OCI-LY1 (cell line): ENCODE results near the gene CAMK2D.
A peak's percentile ranks its signal among the peaks of the same experiment; 100 is the strongest.

ENCODE experiments used
- H2AFZ ChIP-seq: fragments of 200-600 bp; sonication (generic), shearing (Covaris generic); 2 replicates; pipeline ENCODE4 v1.6.0; 2014; ENCODE audit warnings: antibody characterized with exemption, mild to moderate bottlenecking, low read length
- H3F3A ChIP-seq: fragments of 200-600 bp; sonication (generic), shearing (Covaris generic); 2 replicates; pipeline ENCODE4 v1.6.0; 2014; ENCODE audit warnings: mild to moderate bottlenecking, antibody characterized with exemption, low read length, moderate library complexity; ENCODE audit not compliant: insufficient read depth
- H3K27ac ChIP-seq: fragments of 200-600 bp; sonication (generic); 2 replicates; pipeline ENCODE4 v1.5.1; 2014; ENCODE audit warnings: low read length, mixed run types, mild to moderate bottlenecking, low read depth; ENCODE audit not compliant: poor library complexity, severe bottlenecking
- H3K27me3 ChIP-seq: fragments of 200-600 bp; sonication (generic); 2 replicates; pipeline ENCODE4 v1.6.0; 2014; ENCODE audit warnings: antibody characterized with exemption, mild to moderate bottlenecking, low read length, moderate library complexity; ENCODE audit not compliant: insufficient read depth
- H3K36me3 ChIP-seq: fragments of 200-600 bp; sonication (generic); 2 replicates; pipeline ENCODE4 v1.6.1; 2014; ENCODE audit warnings: mild to moderate bottlenecking, antibody characterized with exemption, low read length, moderate library complexity, mixed read lengths; ENCODE audit not compliant: insufficient read depth
- H3K4me1 ChIP-seq: fragments of 200-600 bp; sonication (generic); 2 replicates; pipeline ENCODE4 v1.5.1; 2014; ENCODE audit warnings: mild to moderate bottlenecking, low read length, moderate library complexity; ENCODE audit not compliant: insufficient read depth, severe bottlenecking
- H3K4me2 ChIP-seq: fragments of 200-600 bp; sonication (generic), shearing (Covaris generic); 2 replicates; pipeline ENCODE4 v1.6.1; 2014; ENCODE audit warnings: low read length
- H3K4me3 ChIP-seq: fragments of 200-600 bp; sonication (generic); 2 replicates; pipeline ENCODE4 v1.5.1; 2014; ENCODE audit warnings: low read length, low read depth, mild to moderate bottlenecking, mixed read lengths; ENCODE audit not compliant: poor library complexity, severe bottlenecking
- H3K79me2 ChIP-seq: fragments of 200-600 bp; shearing (Covaris generic); 2 replicates; pipeline ENCODE4 v1.6.1; 2016; ENCODE audit warnings: mixed run types, low read length, mixed read lengths; ENCODE audit not compliant: insufficient read depth
- H3K9ac ChIP-seq: fragments of 200-600 bp; sonication (generic), shearing (Covaris generic); 2 replicates; pipeline ENCODE4 v1.6.1; 2014; ENCODE audit warnings: mild to moderate bottlenecking, low read length, mixed read lengths
- H3K9me2 ChIP-seq: fragments of 200-600 bp; sonication (generic), shearing (Covaris generic); 2 replicates; pipeline ENCODE4 v1.6.1; 2014; ENCODE audit warnings: low read depth, mild to moderate bottlenecking, low read length, mixed read lengths
- H3K9me3 ChIP-seq: fragments of 200-600 bp; shearing (Covaris generic); 2 replicates; pipeline ENCODE4 v1.6.1; 2014; ENCODE audit warnings: low read length, mixed read lengths
- H4K20me1 ChIP-seq: fragments of 200-600 bp; sonication (generic), shearing (Covaris generic); 2 replicates; pipeline ENCODE4 v1.6.0; 2016; ENCODE audit warnings: mild to moderate bottlenecking, low read length; ENCODE audit not compliant: insufficient read depth
- EZH2 ChIP-seq: fragments of 200-600 bp; sonication (generic), shearing (Covaris generic); IDR thresholded peaks from 2 replicates; pipeline ENCODE4 v1.8.0; 2017; ENCODE audit warnings: borderline replicate concordance, mixed run types, mild to moderate bottlenecking, antibody characterized with exemption, low read length, moderate library complexity, mixed read lengths
- TF ChIP-seq, protein P1 (sequence below): fragments of 200-600 bp; sonication (generic), shearing (Covaris generic); IDR thresholded peaks from 2 replicates; pipeline ENCODE4 v1.5.1; 2017; ENCODE audit warnings: mild to moderate bottlenecking, antibody characterized with exemption, low read length, moderate library complexity, mixed read lengths

CAMK2D gene

DNA sequence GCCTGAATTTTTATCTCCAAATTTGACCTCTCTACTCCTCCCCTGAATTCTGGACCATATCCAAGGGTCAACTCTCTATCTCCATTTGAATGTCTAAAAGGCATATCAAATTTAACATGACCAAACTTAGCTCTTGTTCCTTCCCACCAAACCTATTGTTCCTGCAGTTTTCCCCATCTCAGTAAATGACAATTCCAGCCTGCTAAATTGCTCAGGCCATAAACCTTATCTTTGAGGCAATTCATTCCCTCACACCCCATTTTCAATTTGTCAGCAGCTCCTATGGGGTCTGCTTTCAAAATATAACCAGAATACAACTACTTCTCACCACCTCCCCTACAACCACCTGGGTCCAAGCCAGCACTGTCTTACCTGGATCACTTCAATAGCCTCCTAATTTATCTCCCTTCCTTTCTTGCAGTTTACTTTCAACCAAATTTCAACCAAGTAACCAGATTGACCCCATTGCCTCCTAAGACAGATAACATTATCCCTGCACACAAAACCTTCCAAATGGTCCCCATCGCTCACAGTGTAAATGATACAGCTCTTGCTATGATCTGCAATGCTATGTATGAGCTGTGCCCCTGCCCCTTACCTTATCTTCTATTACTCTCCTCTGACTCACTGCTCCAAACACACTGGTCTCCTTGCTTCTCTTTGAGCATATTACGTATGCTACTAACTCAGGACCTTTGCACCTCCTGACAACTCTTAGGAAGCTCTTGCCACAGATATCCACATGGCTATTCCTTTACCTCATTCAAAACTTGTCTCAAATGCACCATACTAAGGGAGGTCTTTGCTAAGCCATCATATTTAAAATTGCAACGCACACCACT, 66.0 kb downstream of the CAMK2D start:
- Histone ChIP-seq H3K4me3 (no peak overlapping the region), H3F3A (no peaks in the 10 kb centered on the region), H3K4me1 (peaks cover 34% of the 10 kb centered on the region), H3K27ac (no peak overlapping the region), H3K4me2 (no peak overlapping the region), H3K9me3 (no peaks in the 10 kb centered on the region), H3K36me3 (peaks cover 16% of the 10 kb centered on the region; the same call in 1 of the 2 replicates), H3K79me2 (peaks cover 94% of the 10 kb centered on the region), H2AFZ (no peak overlapping the region), H3K9me2 (no peaks in the 10 kb centered on the region), H3K27me3 (no peaks in the 10 kb centered on the region), H4K20me1 (no peaks in the 10 kb centered on the region), H3K9ac (no peak overlapping the region)
- TF ChIP-seq, protein P1, sequence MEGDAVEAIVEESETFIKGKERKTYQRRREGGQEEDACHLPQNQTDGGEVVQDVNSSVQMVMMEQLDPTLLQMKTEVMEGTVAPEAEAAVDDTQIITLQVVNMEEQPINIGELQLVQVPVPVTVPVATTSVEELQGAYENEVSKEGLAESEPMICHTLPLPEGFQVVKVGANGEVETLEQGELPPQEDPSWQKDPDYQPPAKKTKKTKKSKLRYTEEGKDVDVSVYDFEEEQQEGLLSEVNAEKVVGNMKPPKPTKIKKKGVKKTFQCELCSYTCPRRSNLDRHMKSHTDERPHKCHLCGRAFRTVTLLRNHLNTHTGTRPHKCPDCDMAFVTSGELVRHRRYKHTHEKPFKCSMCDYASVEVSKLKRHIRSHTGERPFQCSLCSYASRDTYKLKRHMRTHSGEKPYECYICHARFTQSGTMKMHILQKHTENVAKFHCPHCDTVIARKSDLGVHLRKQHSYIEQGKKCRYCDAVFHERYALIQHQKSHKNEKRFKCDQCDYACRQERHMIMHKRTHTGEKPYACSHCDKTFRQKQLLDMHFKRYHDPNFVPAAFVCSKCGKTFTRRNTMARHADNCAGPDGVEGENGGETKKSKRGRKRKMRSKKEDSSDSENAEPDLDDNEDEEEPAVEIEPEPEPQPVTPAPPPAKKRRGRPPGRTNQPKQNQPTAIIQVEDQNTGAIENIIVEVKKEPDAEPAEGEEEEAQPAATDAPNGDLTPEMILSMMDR = no peak
- TF ChIP-seq EZH2 = no peak

DNA sequence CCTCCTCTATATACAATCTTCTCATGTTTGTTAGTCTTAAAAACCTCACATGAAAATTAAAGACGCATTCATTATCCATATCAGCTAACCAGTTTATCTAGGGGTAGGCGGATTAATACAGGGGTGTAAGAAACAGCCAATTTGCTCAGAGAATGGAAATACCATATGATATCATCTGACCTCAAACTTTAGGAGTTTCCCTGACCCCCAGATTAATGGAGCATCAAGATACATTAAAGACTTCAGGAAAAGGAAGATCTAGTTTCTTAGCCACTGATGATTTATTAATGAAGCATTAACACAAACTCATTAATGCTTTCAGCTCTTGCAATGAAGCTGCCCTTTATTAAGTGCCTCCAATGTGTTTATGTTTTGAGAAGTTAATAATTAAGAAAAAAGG, 67.5 kb downstream of the CAMK2D start:
- H3F3A ChIP-seq = no peaks in the 10 kb centered on the region
- no peak for TF ChIP-seq EZH2
- TF ChIP-seq, protein P1 = no peak
- H3K27ac ChIP-seq = no peak overlapping the region

DNA sequence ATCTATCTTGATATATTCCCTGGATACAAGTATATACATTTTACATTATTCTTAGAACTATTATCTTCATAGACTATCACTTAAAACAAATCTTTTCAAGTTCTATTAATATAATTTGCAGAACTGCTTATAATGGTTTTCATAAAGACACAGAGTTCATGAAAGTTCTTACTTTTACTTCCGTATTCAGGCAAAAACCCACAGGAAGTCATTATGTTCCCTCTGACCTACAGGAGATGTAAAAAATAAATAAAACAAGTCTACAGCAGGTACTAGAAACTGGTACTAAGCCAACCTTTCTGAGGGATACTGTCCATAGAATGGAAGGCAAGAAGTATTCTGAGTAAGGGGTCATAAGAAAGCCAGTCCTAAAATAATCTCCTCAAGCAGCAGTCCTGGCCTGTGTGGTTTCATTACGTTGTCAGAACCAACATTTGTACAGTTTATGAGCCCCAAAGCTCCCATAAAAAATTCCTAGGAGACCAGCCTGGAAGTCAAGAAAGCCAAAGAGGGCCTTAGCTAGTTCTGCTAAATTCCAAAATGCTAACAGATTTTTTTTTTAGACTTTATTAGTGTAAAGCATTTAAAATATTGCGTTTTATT, 68.6 kb downstream of the CAMK2D start:
- H3K4me1 ChIP-seq = peaks cover 45% of the 10 kb centered on the region
- no peak overlapping the region for H2AFZ ChIP-seq
- H3K9ac ChIP-seq = no peak overlapping the region
- H3K9me2 ChIP-seq = no peaks in the 10 kb centered on the region
- H3F3A ChIP-seq = no peaks in the 10 kb centered on the region
- no peaks in the 10 kb centered on the region for H4K20me1 ChIP-seq
- H3K4me2 ChIP-seq = peak overlapping the region; percentile 26; the same call in 1 of the 2 replicates
- no peak overlapping the region for H3K4me3 ChIP-seq
- no peak for TF ChIP-seq EZH2
- TF ChIP-seq, protein P1 = no peak
- H3K79me2 ChIP-seq = peaks cover 92% of the 10 kb centered on the region
- H3K9me3 ChIP-seq = no peaks in the 10 kb centered on the region
- H3K27me3 ChIP-seq = no peaks in the 10 kb centered on the region
- H3K27ac ChIP-seq = peak overlapping the region; percentile 61
- H3K36me3 ChIP-seq = peaks cover 24% of the 10 kb centered on the region; the same call in 1 of the 2 replicates

More for the DNA sequence above, 67.5 kb downstream of the CAMK2D start:
- Histone ChIP-seq H3K4me1 (peaks cover 44% of the 10 kb centered on the region), H3K36me3 (peaks cover 17% of the 10 kb centered on the region; the same call in 1 of the 2 replicates), H4K20me1 (no peaks in the 10 kb centered on the region), H3K9me3 (no peaks in the 10 kb centered on the region), H3K4me3 (no peak overlapping the region), H3K4me2 (no peak overlapping the region), H3K9ac (no peak overlapping the region), H2AFZ (no peak overlapping the region), H3K79me2 (peaks cover 94% of the 10 kb centered on the region), H3K27me3 (no peaks in the 10 kb centered on the region), H3K9me2 (no peaks in the 10 kb centered on the region)
